ENCODE measurements around the gene TOMM40.

TOMM40 gene

DNA sequence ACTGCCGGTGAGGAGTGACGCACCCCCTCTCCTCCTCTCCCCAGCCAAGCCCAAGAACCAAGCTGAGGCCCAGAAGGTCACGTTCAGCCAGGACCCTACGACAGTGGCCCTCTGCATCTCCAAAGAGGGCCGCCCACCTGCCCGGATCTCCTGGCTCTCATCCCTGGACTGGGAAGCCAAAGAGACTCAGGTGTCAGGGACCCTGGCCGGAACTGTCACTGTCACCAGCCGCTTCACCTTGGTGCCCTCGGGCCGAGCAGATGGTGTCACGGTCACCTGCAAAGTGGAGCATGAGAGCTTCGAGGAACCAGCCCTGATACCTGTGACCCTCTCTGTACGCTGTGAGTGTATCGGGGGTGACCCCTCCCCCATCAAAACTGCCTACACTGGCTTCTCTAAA is 19.2 kb upstream of the TOMM40 start:
- TF ChIP-seq, protein P1, sequence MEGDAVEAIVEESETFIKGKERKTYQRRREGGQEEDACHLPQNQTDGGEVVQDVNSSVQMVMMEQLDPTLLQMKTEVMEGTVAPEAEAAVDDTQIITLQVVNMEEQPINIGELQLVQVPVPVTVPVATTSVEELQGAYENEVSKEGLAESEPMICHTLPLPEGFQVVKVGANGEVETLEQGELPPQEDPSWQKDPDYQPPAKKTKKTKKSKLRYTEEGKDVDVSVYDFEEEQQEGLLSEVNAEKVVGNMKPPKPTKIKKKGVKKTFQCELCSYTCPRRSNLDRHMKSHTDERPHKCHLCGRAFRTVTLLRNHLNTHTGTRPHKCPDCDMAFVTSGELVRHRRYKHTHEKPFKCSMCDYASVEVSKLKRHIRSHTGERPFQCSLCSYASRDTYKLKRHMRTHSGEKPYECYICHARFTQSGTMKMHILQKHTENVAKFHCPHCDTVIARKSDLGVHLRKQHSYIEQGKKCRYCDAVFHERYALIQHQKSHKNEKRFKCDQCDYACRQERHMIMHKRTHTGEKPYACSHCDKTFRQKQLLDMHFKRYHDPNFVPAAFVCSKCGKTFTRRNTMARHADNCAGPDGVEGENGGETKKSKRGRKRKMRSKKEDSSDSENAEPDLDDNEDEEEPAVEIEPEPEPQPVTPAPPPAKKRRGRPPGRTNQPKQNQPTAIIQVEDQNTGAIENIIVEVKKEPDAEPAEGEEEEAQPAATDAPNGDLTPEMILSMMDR (IDR thresholded peaks at IDR 0.05; ENCODE audit: insufficient read depth, low read depth, low read length, missing control alignments), result no peak
- H3K4me3 ChIP-seq (ENCODE audit: low read depth, low read length), result no peak overlapping the region
- DNase-seq (ENCODE audit: low read depth), result no peak

DNA sequence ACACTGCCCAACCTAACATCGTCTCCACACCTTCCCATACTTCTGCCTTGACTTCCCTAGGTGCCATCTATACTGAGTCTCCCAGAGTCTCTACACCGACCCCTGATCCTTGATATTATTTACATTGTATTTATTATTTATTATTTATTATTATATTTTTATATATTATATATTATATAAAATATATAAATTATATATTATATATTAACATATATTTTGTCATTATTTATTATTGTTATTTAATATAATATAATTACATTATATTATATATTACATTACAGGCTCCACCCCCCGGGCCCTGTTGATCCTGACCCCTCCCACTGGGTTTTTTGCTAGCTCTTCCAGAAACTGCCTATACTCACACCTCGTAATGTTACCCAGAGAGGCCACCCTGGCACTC is 18.4 kb upstream of the TOMM40 start:
- no peak for DNase-seq (ENCODE audit: low read depth)
- TF ChIP-seq, protein P1 (IDR thresholded peaks at IDR 0.05; ENCODE audit: insufficient read depth, low read depth, low read length, missing control alignments), result no peak
- H3K4me3 ChIP-seq (ENCODE audit: low read depth, low read length), result no peak overlapping the region

DNA sequence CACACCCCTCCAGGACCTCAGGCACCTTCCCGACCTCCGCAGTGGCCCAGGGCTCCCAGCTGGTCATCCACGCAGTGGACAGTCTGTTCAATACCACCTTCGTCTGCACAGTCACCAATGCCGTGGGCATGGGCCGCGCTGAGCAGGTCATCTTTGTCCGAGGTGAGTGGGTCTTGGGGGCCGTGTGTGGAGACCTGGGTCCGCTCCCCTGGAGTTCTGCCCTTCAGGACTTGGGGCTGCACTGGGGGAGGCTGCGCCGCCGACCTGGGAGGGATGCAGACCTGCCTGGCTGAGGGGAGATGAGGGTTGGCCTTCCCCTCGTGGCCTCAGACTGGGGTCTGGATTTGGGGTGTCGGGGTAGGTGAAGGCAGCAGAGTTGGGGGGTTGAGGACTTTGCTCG is 16.7 kb upstream of the TOMM40 start:
- TF ChIP-seq, protein P1 (IDR thresholded peaks at IDR 0.05; ENCODE audit: insufficient read depth, low read depth, low read length, missing control alignments), result no peak
- H3K4me3 ChIP-seq (ENCODE audit: low read depth, low read length), result no peak overlapping the region
- no peak for DNase-seq (ENCODE audit: low read depth)

DNA sequence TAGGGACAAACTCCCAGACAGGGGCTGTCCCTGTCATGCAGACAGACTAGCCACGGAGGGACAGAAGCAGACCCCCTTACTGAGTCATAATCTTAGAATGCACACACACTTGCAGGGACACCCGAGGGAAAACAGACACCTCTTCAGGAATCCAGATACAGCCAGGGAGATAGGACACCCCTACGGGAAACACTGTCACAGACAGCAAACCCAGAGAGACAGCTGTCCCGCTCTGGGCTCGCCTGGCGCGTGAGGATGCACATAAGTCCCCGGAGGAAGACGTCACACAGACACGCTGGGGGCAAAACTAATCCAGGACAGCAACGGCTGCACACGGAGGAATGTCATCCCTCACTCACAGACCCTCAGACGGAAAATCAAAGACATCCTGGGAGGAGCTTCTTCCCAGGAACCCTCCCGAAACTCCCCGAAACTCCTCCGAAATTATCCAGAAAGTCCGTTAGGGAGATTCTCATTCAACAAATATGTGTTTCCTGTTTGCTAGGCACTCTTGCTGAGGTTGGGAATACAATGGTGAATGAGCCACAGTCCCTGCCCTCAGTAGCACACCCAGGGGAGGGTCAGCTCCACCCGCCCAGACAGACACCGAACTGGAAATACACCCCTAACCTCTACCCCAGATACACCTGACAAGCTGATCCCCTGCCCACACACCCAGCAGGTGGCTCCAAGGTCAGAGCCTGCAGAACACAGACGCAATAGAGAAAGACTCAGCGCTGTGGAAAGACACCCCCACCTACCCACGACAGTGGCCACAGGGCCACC is 15.2 kb upstream of the TOMM40 start:
- H3K4me3 ChIP-seq (ENCODE audit: low read depth, low read length), result no peak overlapping the region
- TF ChIP-seq, protein P1 (IDR thresholded peaks at IDR 0.05; ENCODE audit: insufficient read depth, low read depth, low read length, missing control alignments), result no peak
- no peak for DNase-seq (ENCODE audit: low read depth)

DNA sequence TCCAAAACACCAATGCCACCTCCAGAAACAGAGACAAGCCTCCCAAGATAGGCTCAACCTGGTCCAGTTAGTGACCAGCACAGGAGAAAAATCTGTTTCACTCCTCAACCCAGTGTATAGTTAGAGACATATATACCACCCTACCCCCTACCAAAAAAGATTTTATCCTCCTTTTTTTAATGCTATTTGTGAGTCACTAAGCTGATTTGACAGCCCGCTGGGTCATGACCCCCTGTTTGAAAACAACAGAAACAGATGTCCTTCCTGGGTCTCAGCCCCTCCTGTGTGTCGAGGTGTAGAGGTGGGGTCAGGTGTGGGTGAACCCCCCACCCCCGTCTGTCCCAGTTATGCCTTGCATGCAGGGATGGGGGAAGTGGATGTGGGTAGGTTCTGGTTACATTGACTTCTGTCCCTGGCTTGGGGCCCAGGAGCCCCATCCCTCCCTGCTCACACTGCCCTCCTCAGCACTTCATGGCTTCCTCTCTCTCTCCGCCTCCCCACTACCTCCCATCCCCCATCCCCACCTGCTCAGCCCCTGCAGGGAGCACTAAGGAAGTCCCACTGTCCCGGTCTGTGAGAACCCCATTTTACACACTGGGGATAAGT is 14.0 kb upstream of the TOMM40 start:
- TF ChIP-seq, protein P1 (IDR thresholded peaks at IDR 0.05; ENCODE audit: insufficient read depth, low read depth, low read length, missing control alignments), result no peak
- no peak for DNase-seq (ENCODE audit: low read depth)
- H3K4me3 ChIP-seq (ENCODE audit: low read depth, low read length), result no peak overlapping the region

DNA sequence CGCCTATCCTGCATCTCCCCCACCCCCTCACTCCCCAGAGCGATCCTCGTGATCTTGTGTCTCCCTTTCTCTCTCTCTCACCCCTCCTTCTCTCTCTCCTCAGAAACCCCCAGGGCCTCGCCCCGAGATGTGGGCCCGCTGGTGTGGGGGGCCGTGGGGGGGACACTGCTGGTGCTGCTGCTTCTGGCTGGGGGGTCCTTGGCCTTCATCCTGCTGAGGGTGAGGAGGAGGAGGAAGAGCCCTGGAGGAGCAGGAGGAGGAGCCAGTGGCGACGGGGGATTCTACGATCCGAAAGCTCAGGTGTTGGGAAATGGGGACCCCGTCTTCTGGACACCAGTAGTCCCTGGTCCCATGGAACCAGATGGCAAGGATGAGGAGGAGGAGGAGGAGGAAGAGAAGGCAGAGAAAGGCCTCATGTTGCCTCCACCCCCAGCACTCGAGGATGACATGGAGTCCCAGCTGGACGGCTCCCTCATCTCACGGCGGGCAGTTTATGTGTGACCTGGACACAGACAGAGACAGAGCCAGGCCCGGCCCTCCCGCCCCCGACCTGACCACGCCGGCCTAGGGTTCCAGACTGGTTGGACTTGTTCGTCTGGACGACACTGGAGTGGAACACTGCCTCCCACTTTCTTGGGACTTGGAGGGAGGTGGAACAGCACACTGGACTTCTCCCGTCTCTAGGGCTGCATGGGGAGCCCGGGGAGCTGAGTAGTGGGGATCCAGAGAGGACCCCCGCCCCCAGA is 12.8 kb upstream of the TOMM40 start:
- no peak for DNase-seq (ENCODE audit: low read depth)
- TF ChIP-seq, protein P1 (IDR thresholded peaks at IDR 0.05; ENCODE audit: insufficient read depth, low read depth, low read length, missing control alignments), result no peak
- H3K4me3 ChIP-seq (ENCODE audit: low read depth, low read length), result no peak overlapping the region

All from GM12865 (cell line).